ENCODE measurements around the gene FCGR1A.
"Not testable (repeated sequence)": the region's sequence is repeated elsewhere in the genome, so short reads cannot be mapped to it uniquely, and the experiment has no call there.

DNA sequence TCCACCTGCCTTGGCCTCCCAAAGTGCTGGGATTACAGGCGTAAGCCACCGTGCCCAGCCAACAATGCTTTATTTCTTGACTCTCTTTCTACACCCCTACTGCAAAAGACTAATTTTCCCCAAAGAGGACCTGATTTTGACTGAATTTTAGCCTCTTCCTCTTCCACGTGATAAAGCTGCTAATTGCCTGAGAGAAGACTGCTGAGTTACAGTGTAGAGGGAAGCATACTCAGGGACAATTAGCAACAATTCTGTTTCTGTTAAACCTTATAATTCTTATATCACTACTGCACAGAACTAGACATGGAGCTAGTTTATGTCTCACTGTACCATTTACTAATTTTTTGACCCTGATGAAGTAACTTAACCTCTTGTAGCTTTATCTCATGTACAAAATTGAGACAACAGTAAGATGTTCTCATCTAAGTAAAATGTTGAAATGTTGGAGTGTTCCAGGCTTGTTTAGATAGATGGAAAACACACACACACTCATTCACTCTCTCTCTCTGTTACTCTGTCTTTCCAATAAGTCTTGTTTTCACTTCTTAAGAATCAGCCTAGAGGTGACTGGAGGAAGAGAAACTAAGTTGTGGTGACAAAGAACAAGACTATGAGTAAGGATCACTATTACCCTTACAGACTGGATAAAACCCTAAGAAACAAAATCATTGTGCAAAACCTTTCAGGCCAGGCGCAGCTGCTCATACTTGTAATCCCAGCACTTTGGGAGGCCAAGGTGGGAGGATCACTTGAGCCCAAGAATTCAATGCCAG, 10.7 kb upstream of the FCGR1A start:
- TF ChIP-seq, protein P1, sequence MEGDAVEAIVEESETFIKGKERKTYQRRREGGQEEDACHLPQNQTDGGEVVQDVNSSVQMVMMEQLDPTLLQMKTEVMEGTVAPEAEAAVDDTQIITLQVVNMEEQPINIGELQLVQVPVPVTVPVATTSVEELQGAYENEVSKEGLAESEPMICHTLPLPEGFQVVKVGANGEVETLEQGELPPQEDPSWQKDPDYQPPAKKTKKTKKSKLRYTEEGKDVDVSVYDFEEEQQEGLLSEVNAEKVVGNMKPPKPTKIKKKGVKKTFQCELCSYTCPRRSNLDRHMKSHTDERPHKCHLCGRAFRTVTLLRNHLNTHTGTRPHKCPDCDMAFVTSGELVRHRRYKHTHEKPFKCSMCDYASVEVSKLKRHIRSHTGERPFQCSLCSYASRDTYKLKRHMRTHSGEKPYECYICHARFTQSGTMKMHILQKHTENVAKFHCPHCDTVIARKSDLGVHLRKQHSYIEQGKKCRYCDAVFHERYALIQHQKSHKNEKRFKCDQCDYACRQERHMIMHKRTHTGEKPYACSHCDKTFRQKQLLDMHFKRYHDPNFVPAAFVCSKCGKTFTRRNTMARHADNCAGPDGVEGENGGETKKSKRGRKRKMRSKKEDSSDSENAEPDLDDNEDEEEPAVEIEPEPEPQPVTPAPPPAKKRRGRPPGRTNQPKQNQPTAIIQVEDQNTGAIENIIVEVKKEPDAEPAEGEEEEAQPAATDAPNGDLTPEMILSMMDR (IDR thresholded peaks at IDR 0.05) = not testable (repeated sequence)
- not testable (repeated sequence) for TF ChIP-seq ESRRA (CRISPR knock-in tag; IDR thresholded peaks at IDR 0.05; ENCODE audit: borderline replicate concordance); TEAD4 (CRISPR knock-in tag; IDR thresholded peaks at IDR 0.05); ELF4 (CRISPR knock-in tag; IDR thresholded peaks at IDR 0.05; ENCODE audit: low read depth); NR2C2 (CRISPR knock-in tag; IDR thresholded peaks at IDR 0.05); NR3C1 (CRISPR knock-in tag; conservative IDR thresholded peaks at IDR 0.05; ENCODE audit: low read depth); SMAD3 (CRISPR knock-in tag; IDR thresholded peaks at IDR 0.05; ENCODE audit: borderline replicate concordance); CREB1 (CRISPR knock-in tag; IDR thresholded peaks at IDR 0.05); KAT7 (CRISPR knock-in tag; IDR thresholded peaks at IDR 0.05; ENCODE audit: borderline replicate concordance); SMAD4 (CRISPR knock-in tag; IDR thresholded peaks at IDR 0.05); IRF2 (CRISPR knock-in tag; IDR thresholded peaks at IDR 0.05; ENCODE audit: borderline replicate concordance, low read depth)
- TF ChIP-seq, protein P2, sequence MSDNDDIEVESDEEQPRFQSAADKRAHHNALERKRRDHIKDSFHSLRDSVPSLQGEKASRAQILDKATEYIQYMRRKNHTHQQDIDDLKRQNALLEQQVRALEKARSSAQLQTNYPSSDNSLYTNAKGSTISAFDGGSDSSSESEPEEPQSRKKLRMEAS (CRISPR knock-in tag; IDR thresholded peaks at IDR 0.05) = not testable (repeated sequence)
- TF ChIP-seq, protein P3, sequence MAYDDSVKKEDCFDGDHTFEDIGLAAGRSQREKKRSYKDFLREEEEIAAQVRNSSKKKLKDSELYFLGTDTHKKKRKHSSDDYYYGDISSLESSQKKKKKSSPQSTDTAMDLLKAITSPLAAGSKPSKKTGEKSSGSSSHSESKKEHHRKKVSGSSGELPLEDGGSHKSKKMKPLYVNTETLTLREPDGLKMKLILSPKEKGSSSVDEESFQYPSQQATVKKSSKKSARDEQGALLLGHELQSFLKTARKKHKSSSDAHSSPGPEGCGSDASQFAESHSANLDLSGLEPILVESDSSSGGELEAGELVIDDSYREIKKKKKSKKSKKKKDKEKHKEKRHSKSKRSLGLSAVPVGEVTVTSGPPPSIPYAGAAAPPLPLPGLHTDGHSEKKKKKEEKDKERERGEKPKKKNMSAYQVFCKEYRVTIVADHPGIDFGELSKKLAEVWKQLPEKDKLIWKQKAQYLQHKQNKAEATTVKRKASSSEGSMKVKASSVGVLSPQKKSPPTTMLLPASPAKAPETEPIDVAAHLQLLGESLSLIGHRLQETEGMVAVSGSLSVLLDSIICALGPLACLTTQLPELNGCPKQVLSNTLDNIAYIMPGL (CRISPR knock-in tag; IDR thresholded peaks at IDR 0.05) = not testable (repeated sequence)
